HS-5 (cell line): ENCODE measurements around the gene ARMC8.
"Not testable (repeated sequence)": the region's sequence is repeated elsewhere in the genome, so short reads cannot be mapped to it uniquely, and the experiment has no call there.

Experiments used
- DNase-seq: peaks from one replicate; pipeline ENCODE4 v3.0.0-alpha.2; 2012; ENCODE audit warnings: low read depth

The ARMC8 gene

GRCh38 chr3:138187296-138188012 is at the start of gene ARMC8:
Gene ARMC8, plus strand, starts transcription at chr3:138187301. Its CDS starts 254 bp downstream, at chr3:138187555.
- DNase-seq, result no peak

GRCh38 chr3:138137861-138138260 is 49.2 kb upstream of the ARMC8 start:
- no peak for DNase-seq

GRCh38 chr3:138139691-138140090 is 47.4 kb upstream of the ARMC8 start:
- no peak for DNase-seq

- no peak for DNase-seq
Measured at GRCh38 chr3:138140940-138141339, 46.2 kb upstream of the ARMC8 start.

- not testable (repeated sequence) for DNase-seq
Measured at GRCh38 chr3:138142181-138142580, 44.9 kb upstream of the ARMC8 start.

- DNase-seq, result no peak
Measured at GRCh38 chr3:138148503-138148902, 38.6 kb upstream of the ARMC8 start.

- DNase-seq, result no peak
Measured at GRCh38 chr3:138154534-138154933, 32.6 kb upstream of the ARMC8 start.

- no peak for DNase-seq
Measured at GRCh38 chr3:138157743-138158142, 29.4 kb upstream of the ARMC8 start.

- DNase-seq, result no peak
Measured at GRCh38 chr3:138165061-138165460, 22.0 kb upstream of the ARMC8 start.

- DNase-seq, result no peak
Measured at GRCh38 chr3:138172625-138173024, 14.5 kb upstream of the ARMC8 start.

- peak; percentile 15 for DNase-seq
Measured at GRCh38 chr3:138173769-138174420, 13.2 kb upstream of the ARMC8 start.

- peak; percentile 59 for DNase-seq
Measured at GRCh38 chr3:138174421-138175131, 12.5 kb upstream of the ARMC8 start, which contains the start of gene DBR1. Gene DBR1, minus strand, starts transcription at chr3:138174921. Its CDS starts 126 bp downstream, at chr3:138174795.

GRCh38 chr3:138180375-138181029 is 6.6 kb upstream of the ARMC8 start:
- peak; percentile 23 for DNase-seq

GRCh38 chr3:138184994-138185393 is 2.1 kb upstream of the ARMC8 start:
- DNase-seq, result no peak

GRCh38 chr3:138186221-138186620 is 880 bp upstream of the ARMC8 start:
- DNase-seq, result no peak

- DNase-seq, result peak; percentile 77
Measured at GRCh38 chr3:138186803-138187295, 252 bp upstream of the ARMC8 start.

- peak; percentile 31 for DNase-seq
Measured at GRCh38 chr3:138188013-138188730, 1.1 kb downstream of the ARMC8 start.

GRCh38 chr3:138195481-138195880 is 8.4 kb downstream of the ARMC8 start:
- DNase-seq, result no peak

- DNase-seq, result no peak
Measured at GRCh38 chr3:138196023-138196422, 8.9 kb downstream of the ARMC8 start.

GRCh38 chr3:138197058-138197457 is 10.0 kb downstream of the ARMC8 start:
- DNase-seq, result no peak

- DNase-seq, result no peak
Measured at GRCh38 chr3:138197524-138197923, 10.4 kb downstream of the ARMC8 start.
